ENCODE results near the gene ERI3. TPM values are rescaled to one million over a fixed set of nuclear protein-coding genes. Genes with fewer than 3 reads are reported as not detected.

ERI3 gene
- total RNA-seq, 1 experiment from 2014 or later = 74.7 TPM

DNA sequence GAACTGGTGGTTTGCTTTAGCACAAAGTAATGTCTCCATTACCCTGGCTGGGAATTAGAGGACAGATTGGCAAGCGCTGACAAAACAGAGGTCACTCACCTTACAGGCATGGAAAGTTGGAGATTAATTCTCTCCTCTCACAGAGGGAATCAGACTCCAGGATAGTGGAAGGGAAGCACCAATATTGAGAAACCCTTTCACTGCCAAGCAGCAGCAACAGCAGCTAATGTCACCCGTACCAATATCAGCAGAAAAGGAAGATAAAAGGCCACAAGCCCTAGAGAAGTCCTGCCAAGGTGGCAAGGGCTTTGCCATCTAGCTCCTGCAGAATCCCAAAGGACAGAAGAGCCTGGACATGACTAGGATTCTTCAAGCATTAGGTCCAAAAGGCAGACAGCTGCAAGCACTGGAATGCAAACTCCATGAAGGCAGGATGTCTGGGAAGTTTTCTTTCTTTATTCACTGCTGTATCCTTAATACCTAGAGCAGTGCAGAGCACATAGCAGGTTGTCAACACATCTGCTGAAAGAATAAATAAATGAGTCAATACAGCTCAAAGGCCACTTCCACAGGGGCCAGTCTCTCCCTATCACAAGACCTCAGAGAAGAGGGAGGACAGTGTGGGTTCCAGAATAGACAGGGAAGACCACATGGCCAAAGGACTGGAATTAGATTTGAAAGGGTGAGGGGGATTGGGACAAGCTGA lies 57.2 kb downstream of the ERI3 start:
- Mint-ChIP-seq H3K36me3 (peaks cover 7% of the 10 kb centered on the region), H3K27ac (no peak overlapping the region), H3K27me3 (ENCODE audit: low read depth) (no peaks in the 10 kb centered on the region), H3K9me3 (no peaks in the 10 kb centered on the region), H3K4me3 (no peak overlapping the region), H3K4me1 (0 out of 2 replicates have a peak, but pooled peaks cover 4% of the 10 kb centered on the region)
- TF ChIP-seq ZSCAN18 (CRISPR knock-in tag; IDR thresholded peaks at IDR 0.05) = no peak
- no peak for TF ChIP-seq ZNF425 (CRISPR knock-in tag; conservative IDR thresholded peaks at IDR 0.05)
- TF ChIP-seq TCF7 (CRISPR knock-in tag; IDR thresholded peaks at IDR 0.05; ENCODE audit: low read depth) = no peak
- no peak for TF ChIP-seq ZNF263 (CRISPR knock-in tag; IDR thresholded peaks at IDR 0.05; ENCODE audit: low read depth)
- TF ChIP-seq NFATC4 (CRISPR knock-in tag; IDR thresholded peaks at IDR 0.05) = no peak
- no peak for TF ChIP-seq ZNF396 (CRISPR knock-in tag; IDR thresholded peaks at IDR 0.05; ENCODE audit: borderline replicate concordance)
- TF ChIP-seq, protein P1, sequence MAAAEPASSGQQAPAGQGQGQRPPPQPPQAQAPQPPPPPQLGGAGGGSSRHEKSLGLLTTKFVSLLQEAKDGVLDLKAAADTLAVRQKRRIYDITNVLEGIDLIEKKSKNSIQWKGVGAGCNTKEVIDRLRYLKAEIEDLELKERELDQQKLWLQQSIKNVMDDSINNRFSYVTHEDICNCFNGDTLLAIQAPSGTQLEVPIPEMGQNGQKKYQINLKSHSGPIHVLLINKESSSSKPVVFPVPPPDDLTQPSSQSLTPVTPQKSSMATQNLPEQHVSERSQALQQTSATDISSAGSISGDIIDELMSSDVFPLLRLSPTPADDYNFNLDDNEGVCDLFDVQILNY (CRISPR knock-in tag; IDR thresholded peaks at IDR 0.05) = no peak
- no peak for TF ChIP-seq JUN (CRISPR knock-in tag; IDR thresholded peaks at IDR 0.05)
- no peak for TF ChIP-seq IRF2 (CRISPR knock-in tag; IDR thresholded peaks at IDR 0.05; ENCODE audit: borderline replicate concordance, low read depth)
- TF ChIP-seq FOXJ3 (CRISPR knock-in tag; IDR thresholded peaks at IDR 0.05; ENCODE audit: borderline replicate concordance) = no peak
- no peak for TF ChIP-seq ZNF219 (CRISPR knock-in tag; IDR thresholded peaks at IDR 0.05; ENCODE audit: borderline replicate concordance)
- no peak for TF ChIP-seq FOXP1 (CRISPR knock-in tag; IDR thresholded peaks at IDR 0.05; ENCODE audit: borderline replicate concordance)
- TF ChIP-seq, protein P2, sequence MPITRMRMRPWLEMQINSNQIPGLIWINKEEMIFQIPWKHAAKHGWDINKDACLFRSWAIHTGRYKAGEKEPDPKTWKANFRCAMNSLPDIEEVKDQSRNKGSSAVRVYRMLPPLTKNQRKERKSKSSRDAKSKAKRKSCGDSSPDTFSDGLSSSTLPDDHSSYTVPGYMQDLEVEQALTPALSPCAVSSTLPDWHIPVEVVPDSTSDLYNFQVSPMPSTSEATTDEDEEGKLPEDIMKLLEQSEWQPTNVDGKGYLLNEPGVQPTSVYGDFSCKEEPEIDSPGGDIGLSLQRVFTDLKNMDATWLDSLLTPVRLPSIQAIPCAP (CRISPR knock-in tag; IDR thresholded peaks at IDR 0.05) = no peak
- no peak for TF ChIP-seq AFF4 (CRISPR knock-in tag; IDR thresholded peaks at IDR 0.05; ENCODE audit: borderline replicate concordance)
- ChIA-PET POLR2A (no interaction called here), CTCF (no interaction called here)
- no peak for ATAC-seq
- DNase-seq (ENCODE audit: low spot score) = no peak

DNA sequence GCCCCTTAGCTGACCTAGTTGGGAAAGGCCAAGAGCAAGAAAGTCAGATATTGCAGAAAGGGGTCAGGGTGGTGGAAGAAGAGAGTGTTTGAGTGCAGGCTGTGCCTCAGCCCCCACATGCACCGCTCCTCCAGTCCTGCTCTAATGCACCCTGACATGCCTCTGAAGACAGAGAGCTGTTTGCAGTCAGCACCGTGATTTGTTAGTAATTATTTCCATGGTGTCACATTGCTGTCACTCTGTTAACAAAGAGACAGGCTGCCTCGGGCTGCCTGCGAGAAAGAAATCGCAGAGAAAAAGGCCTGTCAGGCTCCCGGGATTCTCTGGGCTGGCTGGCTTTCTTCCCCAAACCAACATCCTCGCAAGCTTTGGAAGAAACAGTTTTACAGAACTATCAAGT lies 58.3 kb downstream of the ERI3 start:
- H3K9me3 Mint-ChIP-seq = no peaks in the 10 kb centered on the region
- no peak overlapping the region for H3K4me3 Mint-ChIP-seq
- peaks cover 11% of the 10 kb centered on the region for H3K36me3 Mint-ChIP-seq
- ATAC-seq = no peak
- no peak overlapping the region for H3K27ac Mint-ChIP-seq
- DNase-seq (ENCODE audit: low spot score) = no peak
- 0 out of 2 replicates have a peak, but pooled peaks cover 4% of the 10 kb centered on the region for H3K4me1 Mint-ChIP-seq
- ChIA-PET POLR2A (no interaction called here), CTCF (interaction anchor here (1.3 to 3.8 kb wide), 5 partner anchors 15 to 298 kb away, joined by 4 to 57 read pairs (median 10); no protein-coding TSS in a partner anchor)
- H3K27me3 Mint-ChIP-seq (ENCODE audit: low read depth) = no peaks in the 10 kb centered on the region
- no peak for TF ChIP-seq TCF7 (CRISPR knock-in tag; IDR thresholded peaks at IDR 0.05; ENCODE audit: low read depth)
- TF ChIP-seq NFATC4 (CRISPR knock-in tag; IDR thresholded peaks at IDR 0.05) = no peak
- no peak for TF ChIP-seq ZBTB21 (CRISPR knock-in tag; IDR thresholded peaks at IDR 0.05; ENCODE audit: borderline replicate concordance)
- no peak for TF ChIP-seq ZNF219 (CRISPR knock-in tag; IDR thresholded peaks at IDR 0.05; ENCODE audit: borderline replicate concordance)
- no peak for TF ChIP-seq CREB1 (CRISPR knock-in tag; IDR thresholded peaks at IDR 0.05)
- TF ChIP-seq ATF6 (CRISPR knock-in tag; IDR thresholded peaks at IDR 0.05) = no peak
- no peak for TF ChIP-seq ATF2 (CRISPR knock-in tag; IDR thresholded peaks at IDR 0.05; ENCODE audit: borderline replicate concordance, low read depth)
- TF ChIP-seq GABPB1 (CRISPR knock-in tag; IDR thresholded peaks at IDR 0.05) = no peak

Measured in WTC11 (cell line).